SH-SY5Y (cell line): ENCODE data around the gene RGS14.

ENCODE experiments used
- GATA2 ChIP-seq: IDR thresholded peaks from 2 replicates; pipeline ENCODE4 v1.6.1; 2011; ENCODE audit warnings: mild to moderate bottlenecking, low read depth, low read length
- GATA3 ChIP-seq: IDR thresholded peaks from 2 replicates; pipeline ENCODE4 v1.6.1; 2011; ENCODE audit warnings: low read depth, mild to moderate bottlenecking, low read length, moderate library complexity

DNA sequence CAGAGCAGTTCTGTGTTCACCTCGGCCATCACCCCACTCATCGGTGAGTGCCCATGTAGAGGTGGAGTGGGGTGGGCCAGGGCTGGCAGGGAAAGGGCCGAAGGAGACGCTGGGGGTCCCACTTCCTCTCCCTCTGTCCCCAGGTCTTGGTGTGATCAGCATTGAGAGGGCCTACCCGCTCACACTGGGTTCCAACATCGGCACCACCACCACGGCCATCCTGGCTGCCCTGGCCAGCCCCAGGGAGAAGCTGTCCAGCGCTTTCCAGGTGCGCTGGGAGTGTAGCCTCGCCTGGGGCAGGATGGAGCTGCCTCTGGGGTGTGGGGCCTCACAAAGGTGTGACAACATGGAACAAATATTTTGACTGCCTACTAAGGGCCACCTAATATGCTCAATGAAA lies 39.1 kb downstream of the RGS14 start:
- no peak for TF ChIP-seq GATA3
- TF ChIP-seq GATA2: no peak
